GM04504 (cell line): Measurements from ENCODE around the gene TTBK2.
"Not testable (repeated sequence)": the region's sequence is repeated elsewhere in the genome, so short reads cannot be mapped to it uniquely, and the experiment has no call there.

Experiments used
- DNase-seq: peaks from one replicate; pipeline ENCODE4 v3.0.0-alpha.2; 2012; ENCODE audit warnings: low read depth

The TTBK2 gene

DNA sequence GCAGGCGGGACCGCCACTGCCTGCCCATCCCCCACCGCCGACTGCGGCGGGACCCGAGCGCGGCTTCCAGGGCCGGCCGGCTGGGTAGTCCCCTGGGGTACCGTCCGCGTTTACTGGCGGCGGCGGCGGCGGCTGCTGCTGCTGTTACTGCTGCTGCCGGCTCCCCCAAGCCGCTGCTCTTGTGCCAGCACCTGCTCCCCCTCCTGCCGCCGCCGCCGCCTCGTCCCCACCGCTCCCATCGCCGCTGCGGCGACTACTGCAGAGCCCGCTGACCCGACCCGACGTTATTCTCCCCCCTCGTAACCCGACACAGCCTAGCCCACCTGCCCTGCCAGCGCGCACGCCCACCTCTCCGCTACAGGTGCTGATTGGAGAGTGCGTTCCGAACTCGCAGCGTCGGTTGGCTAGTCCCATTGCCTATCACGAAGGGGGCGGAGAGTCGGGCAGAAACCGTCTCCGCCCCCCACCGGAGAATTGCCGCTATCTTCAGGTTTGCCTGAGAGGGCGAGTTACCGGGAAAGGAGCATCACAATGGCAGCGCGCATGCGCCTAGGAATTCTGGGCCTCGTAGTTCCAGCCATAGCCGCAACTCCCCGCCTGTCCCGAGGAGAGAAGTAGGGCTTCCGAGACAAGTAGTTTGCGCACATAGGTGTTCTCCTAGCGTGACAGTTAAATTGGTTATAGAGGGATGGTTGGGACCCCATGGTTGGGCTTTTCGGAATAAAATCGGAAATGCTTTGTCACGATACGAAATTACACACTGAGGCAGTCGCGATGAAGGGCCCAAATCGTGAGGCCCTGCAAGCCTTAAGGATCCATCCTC is at the start of gene TTBK2:
Gene TTBK2, minus strand, starts transcription at position 260 of the 823 bp plus-strand sequence. CDS start 42,161 bp downstream, outside the sequence.
- peak; percentile 99 for DNase-seq

GRCh38 chr15:42964476-42964875 is 43.9 kb upstream of the TTBK2 start:
- DNase-seq = no peak

GRCh38 chr15:42955518-42955917 is 34.9 kb upstream of the TTBK2 start:
- DNase-seq = peak; percentile 38

DNA sequence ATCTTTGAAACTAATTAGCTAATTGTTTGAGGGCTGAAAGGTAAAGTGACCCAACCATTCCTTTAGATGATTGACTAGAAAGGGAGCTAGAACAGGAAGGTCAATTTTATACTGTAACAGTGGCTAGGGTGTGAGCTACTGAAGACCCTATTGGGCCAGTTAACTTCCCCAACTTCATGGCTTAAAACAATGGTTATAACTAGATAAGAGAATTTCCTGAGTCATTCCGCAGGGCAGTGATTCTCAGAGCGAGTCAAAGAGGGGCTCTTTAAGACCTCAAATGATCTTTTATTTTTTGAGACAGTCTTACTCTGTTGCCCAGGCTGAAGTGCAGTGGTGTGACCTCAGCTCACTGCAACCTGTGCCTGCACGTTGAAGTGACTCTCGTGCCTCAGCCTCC is 33.7 kb upstream of the TTBK2 start:
- no peak for DNase-seq

DNA sequence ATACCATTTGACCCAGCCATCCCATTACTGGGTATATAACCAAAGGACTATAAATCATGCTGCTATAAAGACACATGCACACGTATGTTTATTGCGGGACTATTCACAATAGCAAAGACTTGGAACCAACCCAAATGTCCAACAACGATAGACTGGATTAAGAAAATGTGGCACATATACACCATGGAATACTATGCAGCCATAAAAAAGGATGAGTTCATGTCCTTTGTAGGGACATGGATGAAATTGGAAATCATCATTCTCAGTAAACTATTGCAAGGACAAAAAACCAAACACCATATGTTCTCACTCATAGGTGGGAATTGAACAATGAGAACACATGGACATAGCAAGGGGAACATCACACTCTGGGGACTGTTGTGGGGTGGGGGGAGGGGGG is 28.3 kb upstream of the TTBK2 start:
- not testable (repeated sequence) for DNase-seq

GRCh38 chr15:42940527-42940926 is 19.9 kb upstream of the TTBK2 start:
- DNase-seq = no peak

- DNase-seq = no peak
Measured at GRCh38 chr15:42939841-42940240, 19.3 kb upstream of the TTBK2 start.

GRCh38 chr15:42937143-42937542 is 16.6 kb upstream of the TTBK2 start:
- DNase-seq = no peak

GRCh38 chr15:42933886-42934667 is 13.5 kb upstream of the TTBK2 start:
- DNase-seq = no peak

- no peak for DNase-seq
Measured at GRCh38 chr15:42932833-42933515, 12.4 kb upstream of the TTBK2 start.

GRCh38 chr15:42931702-42932486 is 11.3 kb upstream of the TTBK2 start:
- DNase-seq = no peak

DNA sequence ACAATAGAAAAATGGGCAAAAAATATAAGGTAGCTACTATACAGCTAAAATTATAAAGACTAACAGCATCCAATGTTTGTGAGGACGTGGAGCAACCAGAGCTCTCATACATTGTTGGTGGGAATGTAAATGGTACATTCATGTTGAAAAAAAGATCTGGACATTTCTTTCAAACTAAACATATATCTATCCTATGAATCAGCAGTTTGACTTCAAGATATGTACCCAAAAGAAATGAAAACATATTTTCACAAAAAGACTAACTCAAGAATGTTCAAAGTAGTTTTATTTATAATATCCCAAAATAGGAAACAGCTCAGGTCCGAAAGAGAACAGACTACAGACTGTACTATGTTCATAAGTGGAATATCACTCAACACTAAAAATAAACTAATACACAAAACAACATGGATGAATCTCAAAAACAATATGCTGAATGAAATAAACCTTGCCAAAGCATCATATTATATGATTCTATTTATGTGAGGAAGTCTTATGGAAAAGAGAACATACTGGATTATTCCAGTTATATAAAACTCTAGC is 8.8 kb upstream of the TTBK2 start:
- no peak for DNase-seq

GRCh38 chr15:42921342-42921731 is 759 bp upstream of the TTBK2 start:
- no peak for DNase-seq

DNA sequence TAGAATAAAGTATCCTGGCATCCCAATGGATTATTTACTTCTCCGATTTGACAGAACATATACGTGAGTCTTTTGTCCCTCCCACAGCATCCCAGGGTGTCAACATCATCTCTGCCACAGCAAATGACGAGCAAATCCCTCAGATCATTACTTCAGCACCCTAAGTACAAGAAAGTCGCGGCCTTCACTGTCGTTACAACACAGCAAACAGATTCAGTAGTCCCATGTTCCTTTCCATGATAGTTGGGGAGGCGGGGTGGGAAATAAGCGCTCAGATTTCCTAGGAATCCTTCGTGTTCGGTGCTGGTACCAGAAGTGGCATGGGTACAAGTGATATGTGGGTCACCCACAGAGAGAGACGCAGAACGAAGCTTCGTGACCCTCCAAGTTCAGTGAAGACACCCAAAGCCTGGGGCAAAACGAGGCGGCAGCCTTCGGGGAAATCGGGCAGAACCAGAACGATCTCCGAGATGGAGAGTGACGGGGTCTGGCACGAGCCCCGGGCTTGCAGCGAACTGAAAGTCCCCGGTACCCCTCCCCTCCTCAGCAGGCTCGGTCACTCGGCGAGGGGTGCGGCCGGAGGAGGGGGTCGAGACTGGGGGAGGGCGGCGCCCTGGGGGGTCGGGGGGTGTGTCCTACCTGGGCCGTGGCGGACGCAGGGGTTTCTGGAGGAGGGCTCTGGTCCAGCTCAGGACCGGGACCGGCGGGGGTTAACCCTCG is 619 bp downstream of the TTBK2 start:
- DNase-seq = no peak

- DNase-seq = no peak
Measured at GRCh38 chr15:42919308-42919707, 1.3 kb downstream of the TTBK2 start.

- DNase-seq = no peak
Measured at GRCh38 chr15:42918047-42918446, 2.5 kb downstream of the TTBK2 start.

DNA sequence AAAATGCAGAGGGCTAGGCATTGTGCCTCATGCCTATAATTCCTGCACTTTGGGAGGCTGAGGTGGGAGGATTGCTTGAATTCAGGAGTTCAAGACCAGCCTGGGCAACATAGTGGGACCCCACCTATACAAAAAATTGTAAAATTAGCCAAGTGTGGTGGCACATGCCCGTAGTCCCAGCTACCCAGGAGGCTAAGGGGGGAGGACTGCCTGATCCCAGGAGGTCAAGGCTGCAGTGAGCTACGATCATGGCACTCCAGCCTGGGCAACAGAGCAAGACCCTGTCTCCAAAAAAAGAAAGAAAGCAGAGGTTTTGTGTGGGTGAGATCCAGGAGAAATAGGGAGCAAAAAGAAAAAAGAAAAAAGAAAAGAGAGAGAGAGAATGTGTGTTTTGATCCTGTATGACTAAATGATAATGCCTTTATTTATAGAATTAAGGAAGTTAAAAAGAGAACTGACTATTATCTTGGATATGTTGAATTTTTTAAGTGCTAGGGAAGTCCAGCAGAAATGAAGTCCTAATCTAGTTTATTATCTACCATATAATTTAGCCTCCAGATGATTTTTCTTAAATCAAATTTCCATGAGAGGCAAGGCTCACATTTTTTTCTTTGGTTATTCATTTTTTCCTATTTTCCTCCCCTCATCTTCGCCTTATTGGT is 4.8 kb downstream of the TTBK2 start:
- DNase-seq = no peak

DNA sequence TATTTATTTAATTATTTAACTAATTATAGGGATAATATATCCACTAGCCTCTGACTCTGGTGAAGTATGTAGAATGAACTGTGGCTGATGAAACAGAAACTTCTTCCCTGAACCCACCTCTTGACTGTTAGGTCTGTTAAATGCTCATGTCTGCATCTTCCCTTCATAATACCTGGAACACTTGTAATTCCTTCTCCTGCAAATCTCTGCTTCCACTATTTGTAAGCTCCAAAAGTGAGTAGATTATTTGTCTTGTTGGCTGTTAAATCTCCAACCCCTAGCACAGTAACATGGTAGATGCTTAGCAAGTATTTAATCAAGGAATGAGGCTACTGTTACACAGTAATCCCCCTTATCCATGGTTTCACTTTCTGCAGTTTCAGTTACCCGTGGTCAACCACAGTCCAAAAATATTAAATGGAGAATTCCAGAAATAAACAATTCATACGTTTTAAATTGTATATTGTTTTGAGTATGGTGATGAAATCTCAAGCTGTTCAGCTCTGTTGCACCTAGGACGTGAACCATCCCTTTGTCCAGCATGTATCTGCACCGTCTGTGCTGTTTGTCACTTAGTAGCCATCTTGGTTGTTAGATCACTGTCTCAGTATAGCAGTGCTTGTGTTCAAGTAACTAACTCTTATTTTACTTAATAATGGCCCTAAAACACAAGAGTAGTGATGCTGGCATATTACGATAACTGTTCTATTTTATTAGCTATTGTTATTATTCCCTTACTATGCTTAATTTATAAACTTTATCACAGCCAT is 5.7 kb downstream of the TTBK2 start:
- no peak for DNase-seq

- no peak for DNase-seq
Measured at GRCh38 chr15:42911058-42911592, 9.5 kb downstream of the TTBK2 start.
